SU-DHL-6 (cell line): ENCODE data around the gene SLC43A3.

Experiments
- EZH2phosphoT487 ChIP-seq: fragments of 200-600 bp; sonication (generic), shearing (Covaris generic); conservative IDR thresholded peaks from 2 replicates; pipeline ENCODE4 v1.6.1; 2018; ENCODE audit warnings: mild to moderate bottlenecking, antibody characterized with exemption, low read length, moderate library complexity, mixed read lengths
- TF ChIP-seq, protein P1 (sequence below): fragments of 200-600 bp; sonication (generic); IDR thresholded peaks from one replicate; pipeline ENCODE4 v1.5.1; 2017; ENCODE audit warnings: antibody characterized with exemption, mild to moderate bottlenecking, low read length, moderate library complexity; ENCODE audit not compliant: insufficient read depth, poor library complexity, severe bottlenecking

DNA sequence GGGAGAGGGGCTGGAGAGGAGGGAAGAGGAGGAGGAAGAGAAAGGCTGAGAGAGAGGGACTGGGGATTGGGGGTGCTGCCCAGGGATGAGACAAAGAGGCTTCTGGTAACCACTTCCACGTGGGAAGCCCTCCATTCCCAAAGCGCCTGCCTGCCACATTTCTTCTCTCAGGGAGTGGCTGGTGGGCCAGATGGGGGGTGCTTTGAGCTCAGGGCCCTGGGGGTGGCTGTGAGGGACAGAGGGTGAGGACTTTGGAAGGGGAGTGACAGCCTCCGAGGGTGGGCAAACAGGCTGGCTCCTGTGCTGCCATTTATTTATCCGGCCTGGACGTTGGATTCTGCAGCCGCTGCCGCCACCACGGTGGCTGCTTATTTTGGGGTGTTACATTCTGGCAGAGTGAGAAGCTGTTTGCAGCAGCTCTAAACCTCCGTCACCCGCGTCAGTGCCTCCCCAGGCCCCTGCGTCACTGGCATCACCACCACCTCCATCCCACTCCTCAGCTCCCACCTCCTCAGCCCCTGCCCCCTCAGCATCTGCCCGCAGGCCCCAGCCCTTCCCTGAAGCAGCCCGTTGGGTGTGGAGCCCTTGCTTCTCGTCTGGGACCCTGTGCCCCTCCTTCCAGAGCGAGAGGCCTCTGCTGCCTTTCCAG lies 35.0 kb upstream of the SLC43A3 start:
- TF ChIP-seq, protein P1, sequence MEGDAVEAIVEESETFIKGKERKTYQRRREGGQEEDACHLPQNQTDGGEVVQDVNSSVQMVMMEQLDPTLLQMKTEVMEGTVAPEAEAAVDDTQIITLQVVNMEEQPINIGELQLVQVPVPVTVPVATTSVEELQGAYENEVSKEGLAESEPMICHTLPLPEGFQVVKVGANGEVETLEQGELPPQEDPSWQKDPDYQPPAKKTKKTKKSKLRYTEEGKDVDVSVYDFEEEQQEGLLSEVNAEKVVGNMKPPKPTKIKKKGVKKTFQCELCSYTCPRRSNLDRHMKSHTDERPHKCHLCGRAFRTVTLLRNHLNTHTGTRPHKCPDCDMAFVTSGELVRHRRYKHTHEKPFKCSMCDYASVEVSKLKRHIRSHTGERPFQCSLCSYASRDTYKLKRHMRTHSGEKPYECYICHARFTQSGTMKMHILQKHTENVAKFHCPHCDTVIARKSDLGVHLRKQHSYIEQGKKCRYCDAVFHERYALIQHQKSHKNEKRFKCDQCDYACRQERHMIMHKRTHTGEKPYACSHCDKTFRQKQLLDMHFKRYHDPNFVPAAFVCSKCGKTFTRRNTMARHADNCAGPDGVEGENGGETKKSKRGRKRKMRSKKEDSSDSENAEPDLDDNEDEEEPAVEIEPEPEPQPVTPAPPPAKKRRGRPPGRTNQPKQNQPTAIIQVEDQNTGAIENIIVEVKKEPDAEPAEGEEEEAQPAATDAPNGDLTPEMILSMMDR: no peak
- TF ChIP-seq EZH2phosphoT487: no peak
